ENCODE results near the gene OSBPL2. TPM values are rescaled to one million over a fixed set of nuclear protein-coding genes. Genes with fewer than 3 reads are reported as not detected.
A peak's percentile ranks its signal among the peaks of the same experiment; 100 is the strongest.

OSBPL2 gene
- polyA plus RNA-seq, 4 donors: 19.9 to 36.9 (median 29.3) TPM

DNA sequence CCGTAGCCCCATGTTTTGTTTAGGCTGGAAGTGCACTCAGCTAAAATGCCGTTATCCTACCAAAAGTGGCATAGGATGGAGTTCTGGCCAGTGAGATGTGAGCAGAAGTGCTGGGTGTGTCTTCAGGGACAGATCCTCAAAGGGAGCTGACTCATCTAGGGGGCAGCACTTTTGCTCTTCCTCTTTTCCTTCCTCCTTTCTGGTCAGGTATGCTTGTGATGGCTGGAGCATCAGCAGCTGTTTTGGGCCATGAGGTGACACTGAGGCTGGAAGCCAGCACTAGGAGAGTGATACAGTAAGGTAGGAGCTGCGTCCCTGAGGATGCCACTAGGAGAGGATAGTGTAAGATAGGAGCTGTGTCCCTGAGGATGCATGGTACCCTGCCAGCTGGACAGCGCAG lies 4.6 kb upstream of the OSBPL2 start:
- no peak for FAIRE-seq
- WGBS, 3 donors: 83 to 89% (median 88%) methylated on average over 4 of the region's 4 CpGs
- no peak overlapping the region for H3K4me3 ChIP-seq (ENCODE audit: low read depth in 1 of 3, low read length in 3 of 3)
- peaks cover 0 to 5% (median 4%) of the 10 kb centered on the region in 3 donors for H3K4me1 ChIP-seq (ENCODE audit: control insufficient read depth in 3 of 3, insufficient read depth in 2 of 3, low read depth in 1 of 3, low read length in 2 of 3)
- peaks cover 0 to 2% (median 0%) of the 10 kb centered on the region in 3 donors for H3K27me3 ChIP-seq (ENCODE audit: control insufficient read depth in 3 of 3, insufficient read depth in 3 of 3, low read length in 3 of 3)
- H3K9me3 ChIP-seq (ENCODE audit: control insufficient read depth in 2 of 2, insufficient read depth in 1 of 2, low read depth in 1 of 2, low read length in 1 of 2): peaks cover 0 to 4% of the 10 kb centered on the region in 2 donors
- no peak for DNase-seq
- no peak overlapping the region for H3K27ac ChIP-seq (ENCODE audit: low read depth in 1 of 3, low read length in 2 of 3)
- no peaks in the 10 kb centered on the region for H3K36me3 ChIP-seq (ENCODE audit: control insufficient read depth in 3 of 3, insufficient read depth in 2 of 3, low read depth in 1 of 3, low read length in 3 of 3)

DNA sequence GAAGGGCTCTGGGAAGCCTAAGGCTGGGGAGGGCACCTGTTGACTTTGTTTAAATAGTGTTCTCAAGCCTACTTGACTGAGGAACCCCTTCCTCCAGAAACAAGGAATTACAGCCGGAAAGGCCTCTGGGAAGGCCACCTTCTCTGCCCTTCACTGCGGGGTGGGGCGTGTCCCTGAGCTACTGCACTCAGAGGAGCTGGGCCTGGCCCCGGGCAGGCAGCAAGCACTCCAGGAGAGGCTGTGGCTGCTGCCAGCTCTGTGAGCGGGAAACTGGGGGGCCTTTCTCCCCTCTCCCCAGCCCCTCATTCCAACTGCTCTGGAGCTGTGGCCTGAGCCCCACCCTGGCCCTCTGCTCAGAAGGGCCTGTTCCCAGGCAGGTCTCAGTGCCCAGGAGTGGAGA lies 4.0 kb upstream of the OSBPL2 start:
- FAIRE-seq (no peak), DNase-seq (peak in 1 of 2 donors; percentile 17)
- H3K9me3 ChIP-seq (ENCODE audit: control insufficient read depth in 2 of 2, insufficient read depth in 1 of 2, low read depth in 1 of 2, low read length in 1 of 2): peaks cover 0 to 4% of the 10 kb centered on the region in 2 donors
- H3K27me3 ChIP-seq (ENCODE audit: control insufficient read depth in 3 of 3, insufficient read depth in 3 of 3, low read length in 3 of 3): peaks cover 0 to 2% (median 0%) of the 10 kb centered on the region in 3 donors
- H3K4me1 ChIP-seq (ENCODE audit: control insufficient read depth in 3 of 3, insufficient read depth in 2 of 3, low read depth in 1 of 3, low read length in 2 of 3): peaks cover 1 to 5% (median 5%) of the 10 kb centered on the region in 3 donors
- H3K36me3 ChIP-seq (ENCODE audit: control insufficient read depth in 3 of 3, insufficient read depth in 2 of 3, low read depth in 1 of 3, low read length in 3 of 3): no peaks in the 10 kb centered on the region
- 36 to 56% (median 36%) methylated on average over 5 of the region's 5 CpGs for WGBS, 3 donors
- H3K27ac ChIP-seq (ENCODE audit: low read depth in 1 of 3, low read length in 2 of 3): no peak overlapping the region
- H3K4me3 ChIP-seq (ENCODE audit: low read depth in 1 of 3, low read length in 3 of 3): no peak overlapping the region

DNA sequence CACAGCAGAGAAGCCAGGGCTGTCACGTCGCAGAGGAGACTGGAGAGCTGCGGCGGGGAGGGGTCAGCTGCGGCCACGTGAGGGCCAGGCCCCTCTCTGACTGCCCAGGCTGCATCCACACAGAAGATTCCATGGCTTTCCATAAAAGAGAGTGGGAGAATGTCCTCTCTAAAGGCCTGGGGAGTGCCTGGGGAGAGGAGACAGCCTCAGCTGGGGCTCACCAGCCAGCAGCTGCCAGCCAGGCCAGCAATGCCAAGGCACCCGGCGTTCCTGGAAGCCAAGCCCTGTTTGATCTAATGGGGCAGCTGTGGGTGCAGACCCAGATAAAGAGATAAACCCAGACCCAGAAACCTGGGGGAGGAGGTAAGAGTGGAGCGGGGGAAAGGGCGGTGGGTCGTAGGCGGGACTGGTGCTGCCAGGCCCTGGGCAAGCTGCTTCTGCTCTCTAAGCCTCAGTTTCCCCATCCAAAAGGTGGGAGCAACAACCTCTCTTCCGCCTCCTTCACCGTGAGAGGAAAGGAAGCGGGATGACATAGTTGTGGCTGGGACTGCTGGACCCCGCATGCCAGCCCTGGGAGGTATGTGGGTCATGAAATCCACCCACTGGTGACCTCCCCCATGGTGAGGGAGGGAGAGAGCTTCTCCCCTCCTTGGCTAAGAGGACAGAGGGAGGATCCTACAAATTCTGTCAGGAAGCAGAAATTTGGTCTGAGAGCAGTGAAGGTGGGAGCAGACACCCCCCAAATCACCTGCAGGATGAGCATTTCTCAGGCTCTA lies 3.1 kb upstream of the OSBPL2 start:
- H3K27me3 ChIP-seq (ENCODE audit: control insufficient read depth in 3 of 3, insufficient read depth in 3 of 3, low read length in 3 of 3): peaks cover 0 to 2% (median 0%) of the 10 kb centered on the region in 3 donors
- DNase-seq: no peak
- peaks cover 0 to 4% of the 10 kb centered on the region in 2 donors for H3K9me3 ChIP-seq (ENCODE audit: control insufficient read depth in 2 of 2, insufficient read depth in 1 of 2, low read depth in 1 of 2, low read length in 1 of 2)
- FAIRE-seq: no peak
- peaks cover 0 to 3% (median 0%) of the 10 kb centered on the region in 3 donors for H3K36me3 ChIP-seq (ENCODE audit: control insufficient read depth in 3 of 3, insufficient read depth in 2 of 3, low read depth in 1 of 3, low read length in 3 of 3)
- H3K4me3 ChIP-seq (ENCODE audit: low read depth in 1 of 3, low read length in 3 of 3): no peak overlapping the region
- peaks cover 4 to 8% (median 5%) of the 10 kb centered on the region in 3 donors for H3K4me1 ChIP-seq (ENCODE audit: control insufficient read depth in 3 of 3, insufficient read depth in 2 of 3, low read depth in 1 of 3, low read length in 2 of 3)
- no peak overlapping the region for H3K27ac ChIP-seq (ENCODE audit: low read depth in 1 of 3, low read length in 2 of 3)
- 77 to 80% (median 77%) methylated on average over 15 to 16 of the region's 16 CpGs for WGBS, 3 donors

DNA sequence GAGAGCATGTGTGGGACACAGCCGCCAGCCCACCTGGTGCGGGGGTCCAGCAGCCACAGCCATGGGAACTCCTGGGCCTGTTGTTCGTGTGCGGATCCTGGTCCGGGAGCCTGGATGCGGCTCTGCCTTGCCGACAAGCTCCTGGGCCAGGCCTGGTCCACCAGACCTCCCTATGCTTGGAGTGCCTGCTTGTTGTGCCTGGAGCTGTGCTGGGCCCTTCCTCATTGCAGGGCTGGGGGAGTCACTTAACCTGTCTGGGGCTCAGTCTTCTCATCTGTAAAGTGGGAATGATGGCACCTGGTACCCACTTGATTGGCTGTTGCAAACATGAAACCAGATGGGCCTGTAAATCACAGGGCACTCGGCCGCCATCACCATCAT lies 2.6 kb upstream of the OSBPL2 start:
- DNase-seq: no peak
- no peak for FAIRE-seq
- 92 to 95% (median 95%) methylated on average over 9 of the region's 9 CpGs for WGBS, 3 donors
- Histone ChIP-seq H3K27ac (ENCODE audit: low read depth in 1 of 3, low read length in 2 of 3) (no peak overlapping the region), H3K27me3 (ENCODE audit: control insufficient read depth in 3 of 3, insufficient read depth in 3 of 3, low read length in 3 of 3) (peaks cover 0 to 2% (median 0%) of the 10 kb centered on the region in 3 donors), H3K36me3 (ENCODE audit: control insufficient read depth in 3 of 3, insufficient read depth in 2 of 3, low read depth in 1 of 3, low read length in 3 of 3) (peaks cover 0 to 4% (median 0%) of the 10 kb centered on the region in 3 donors), H3K4me1 (ENCODE audit: control insufficient read depth in 3 of 3, insufficient read depth in 2 of 3, low read depth in 1 of 3, low read length in 2 of 3) (peaks cover 4 to 8% (median 5%) of the 10 kb centered on the region in 3 donors), H3K9me3 (ENCODE audit: control insufficient read depth in 2 of 2, insufficient read depth in 1 of 2, low read depth in 1 of 2, low read length in 1 of 2) (peaks cover 0 to 4% of the 10 kb centered on the region in 2 donors), H3K4me3 (ENCODE audit: low read depth in 1 of 3, low read length in 3 of 3) (no peak overlapping the region)

DNA sequence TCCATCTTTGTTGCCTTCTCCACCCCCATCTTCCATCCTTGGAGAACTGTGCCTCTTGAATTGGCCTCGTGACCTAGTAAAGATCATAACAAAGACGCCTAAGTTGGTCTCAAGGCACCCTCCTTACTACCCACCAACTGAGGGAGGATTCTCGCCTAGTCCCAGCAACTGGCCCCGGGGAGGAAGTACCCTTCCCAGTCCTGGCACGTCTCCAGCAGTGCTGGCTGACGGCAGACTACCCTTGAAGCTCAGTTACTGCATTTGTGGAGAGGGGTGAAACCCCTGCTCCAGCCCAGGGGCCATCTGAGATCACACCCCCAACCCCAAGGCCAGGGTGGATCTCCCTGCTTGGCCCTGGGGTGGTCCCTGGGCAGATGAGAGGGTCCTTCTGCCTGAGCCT lies 2.1 kb upstream of the OSBPL2 start:
- WGBS, 3 donors: 61 to 75% (median 68%) methylated on average over 6 of the region's 6 CpGs
- no peak overlapping the region for H3K27ac ChIP-seq (ENCODE audit: low read depth in 1 of 3, low read length in 2 of 3)
- no peak overlapping the region for H3K4me3 ChIP-seq (ENCODE audit: low read depth in 1 of 3, low read length in 3 of 3)
- DNase-seq: no peak
- peaks cover 0 to 2% (median 0%) of the 10 kb centered on the region in 3 donors for H3K27me3 ChIP-seq (ENCODE audit: control insufficient read depth in 3 of 3, insufficient read depth in 3 of 3, low read length in 3 of 3)
- H3K9me3 ChIP-seq (ENCODE audit: control insufficient read depth in 2 of 2, insufficient read depth in 1 of 2, low read depth in 1 of 2, low read length in 1 of 2): peaks cover 0 to 4% of the 10 kb centered on the region in 2 donors
- peaks cover 0 to 9% (median 0%) of the 10 kb centered on the region in 3 donors for H3K36me3 ChIP-seq (ENCODE audit: control insufficient read depth in 3 of 3, insufficient read depth in 2 of 3, low read depth in 1 of 3, low read length in 3 of 3)
- FAIRE-seq: no peak
- peaks cover 4 to 11% (median 5%) of the 10 kb centered on the region in 3 donors for H3K4me1 ChIP-seq (ENCODE audit: control insufficient read depth in 3 of 3, insufficient read depth in 2 of 3, low read depth in 1 of 3, low read length in 2 of 3)

DNA sequence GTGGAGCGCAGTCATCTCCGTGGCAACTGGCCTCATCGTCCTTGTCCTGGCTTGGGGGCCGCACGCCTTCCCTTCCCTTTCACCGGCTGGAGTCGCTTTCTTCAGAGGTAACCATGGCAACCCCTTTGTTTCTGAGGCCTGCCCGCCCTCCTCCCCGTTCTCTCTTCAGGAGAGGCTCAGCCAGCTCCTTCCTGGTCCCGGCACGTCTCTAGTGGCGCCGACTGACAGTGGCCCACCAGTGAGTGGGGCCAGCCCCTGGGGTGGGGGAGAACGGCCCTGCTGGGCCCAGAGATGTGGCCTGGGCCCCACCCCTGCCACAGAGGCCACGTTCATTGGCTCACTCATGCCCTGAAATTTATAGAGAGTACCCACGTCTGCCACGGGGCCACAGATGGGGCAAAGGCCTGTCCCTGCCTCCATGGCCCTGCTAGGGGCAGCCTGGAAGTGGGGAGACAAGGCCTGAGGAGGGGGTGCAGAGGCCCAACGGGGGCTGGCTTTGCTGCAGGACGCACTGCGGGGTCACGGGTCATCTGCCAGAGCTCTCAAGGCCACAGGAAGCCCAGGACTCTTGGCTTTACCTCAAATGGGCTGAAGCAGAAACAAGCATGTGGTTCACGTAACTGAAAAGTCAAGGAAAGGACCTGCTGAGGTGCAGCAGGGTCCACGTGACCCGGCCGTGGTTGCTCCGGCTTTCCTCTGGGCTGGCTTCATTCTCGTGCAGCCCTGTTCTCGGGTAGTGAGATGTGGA lies 1.4 kb upstream of the OSBPL2 start:
- 67 to 81% (median 78%) methylated on average over 26 to 28 of the region's 28 CpGs for WGBS, 3 donors
- peaks cover 0 to 4% of the 10 kb centered on the region in 2 donors for H3K9me3 ChIP-seq (ENCODE audit: control insufficient read depth in 2 of 2, insufficient read depth in 1 of 2, low read depth in 1 of 2, low read length in 1 of 2)
- H3K27me3 ChIP-seq (ENCODE audit: control insufficient read depth in 3 of 3, insufficient read depth in 3 of 3, low read length in 3 of 3): peaks cover 0 to 2% (median 0%) of the 10 kb centered on the region in 3 donors
- H3K4me3 ChIP-seq (ENCODE audit: low read depth in 1 of 3, low read length in 3 of 3): no peak overlapping the region
- H3K4me1 ChIP-seq (ENCODE audit: control insufficient read depth in 3 of 3, insufficient read depth in 2 of 3, low read depth in 1 of 3, low read length in 2 of 3): peaks cover 4 to 14% (median 5%) of the 10 kb centered on the region in 3 donors
- peaks cover 0 to 13% (median 0%) of the 10 kb centered on the region in 3 donors for H3K36me3 ChIP-seq (ENCODE audit: control insufficient read depth in 3 of 3, insufficient read depth in 2 of 3, low read depth in 1 of 3, low read length in 3 of 3)
- no peak overlapping the region for H3K27ac ChIP-seq (ENCODE audit: low read depth in 1 of 3, low read length in 2 of 3)
- FAIRE-seq (no peak), DNase-seq (no peak)

DNA sequence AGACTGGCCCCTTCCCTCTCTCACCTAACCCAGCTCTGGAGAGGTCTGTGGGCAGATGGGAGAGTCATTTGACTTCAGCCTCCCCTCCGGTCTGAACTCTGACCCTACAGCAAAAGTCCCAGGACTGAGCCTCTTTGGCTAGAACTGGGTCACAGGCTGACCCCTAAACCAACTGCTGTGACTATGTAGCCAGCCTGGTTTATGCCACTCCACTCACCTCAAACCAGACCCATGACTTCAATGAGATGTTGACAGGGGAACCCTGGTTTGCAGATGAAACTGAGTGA lies 864 bp upstream of the OSBPL2 start:
- no peak for FAIRE-seq
- WGBS, 3 donors: 18 to 61% (median 31%) methylated on average over 1 of the region's 1 CpG
- DNase-seq: no peak
- Histone ChIP-seq H3K4me3 (ENCODE audit: low read depth in 1 of 3, low read length in 3 of 3) (no peak overlapping the region), H3K4me1 (ENCODE audit: control insufficient read depth in 3 of 3, insufficient read depth in 2 of 3, low read depth in 1 of 3, low read length in 2 of 3) (peaks cover 7 to 14% (median 9%) of the 10 kb centered on the region in 3 donors), H3K27ac (ENCODE audit: low read depth in 1 of 3, low read length in 2 of 3) (peak overlapping the region in 1 of 3 donors; percentile 13), H3K36me3 (ENCODE audit: control insufficient read depth in 3 of 3, insufficient read depth in 2 of 3, low read depth in 1 of 3, low read length in 3 of 3) (peaks cover 0 to 18% (median 0%) of the 10 kb centered on the region in 3 donors), H3K9me3 (ENCODE audit: control insufficient read depth in 2 of 2, insufficient read depth in 1 of 2, low read depth in 1 of 2, low read length in 1 of 2) (peaks cover 0 to 4% of the 10 kb centered on the region in 2 donors), H3K27me3 (ENCODE audit: control insufficient read depth in 3 of 3, insufficient read depth in 3 of 3, low read length in 3 of 3) (peaks cover 0 to 2% (median 0%) of the 10 kb centered on the region in 3 donors)

DNA sequence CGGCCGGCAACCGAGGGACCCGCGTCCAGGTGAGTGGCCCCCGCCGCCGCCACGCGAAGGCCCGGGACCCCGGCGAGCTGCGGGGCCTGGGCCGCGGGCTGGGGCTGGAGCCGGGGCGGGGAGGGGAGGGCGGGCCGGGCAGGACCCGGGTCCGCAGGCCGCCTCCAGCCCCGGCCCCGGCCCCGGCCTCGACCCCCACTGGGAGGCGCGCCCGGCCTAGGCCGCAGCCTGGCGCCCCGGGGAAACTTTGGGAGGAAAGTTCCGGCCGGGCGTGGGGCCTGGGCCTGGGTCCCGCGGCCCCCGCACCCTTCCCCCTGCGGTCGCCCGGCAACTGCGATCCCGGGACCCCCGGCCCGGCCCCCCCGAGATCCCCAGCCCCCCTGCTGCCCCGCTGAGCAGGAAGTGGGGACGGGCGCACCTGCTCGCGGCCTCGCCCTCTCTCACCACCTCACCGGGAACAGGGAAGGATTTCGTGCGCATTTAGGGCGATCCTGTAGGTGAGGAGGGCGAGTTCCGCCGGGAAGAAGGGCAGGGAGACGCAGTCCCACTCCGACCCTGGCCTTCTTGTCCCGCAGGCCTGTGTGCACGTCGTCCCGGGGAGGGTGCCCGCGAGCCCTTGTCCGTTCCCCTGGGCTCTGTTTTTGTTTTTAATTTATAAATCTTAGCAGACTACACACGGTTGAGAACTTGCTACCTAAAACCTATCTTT lies 402 bp downstream of the OSBPL2 start:
- Histone ChIP-seq H3K27ac (ENCODE audit: low read depth in 1 of 3, low read length in 2 of 3) (peak overlapping the region; percentile 67 to 86 (median 71)), H3K9me3 (ENCODE audit: control insufficient read depth in 2 of 2, insufficient read depth in 1 of 2, low read depth in 1 of 2, low read length in 1 of 2) (peaks cover 0 to 2% of the 10 kb centered on the region in 2 donors), H3K36me3 (ENCODE audit: control insufficient read depth in 3 of 3, insufficient read depth in 2 of 3, low read depth in 1 of 3, low read length in 3 of 3) (peaks cover 0 to 28% (median 0%) of the 10 kb centered on the region in 3 donors), H3K4me3 (ENCODE audit: low read depth in 1 of 3, low read length in 3 of 3) (peak overlapping the region; percentile 78 to 89 (median 84)), H3K27me3 (ENCODE audit: control insufficient read depth in 3 of 3, insufficient read depth in 3 of 3, low read length in 3 of 3) (peaks cover 0 to 2% (median 0%) of the 10 kb centered on the region in 3 donors), H3K4me1 (ENCODE audit: control insufficient read depth in 3 of 3, insufficient read depth in 2 of 3, low read depth in 1 of 3, low read length in 2 of 3) (peaks cover 7 to 14% (median 9%) of the 10 kb centered on the region in 3 donors)
- DNase-seq (peak; percentile 58 to 64), FAIRE-seq (no peak)
- WGBS, 3 donors: 0 to 1% (median 1%) methylated on average over 20 to 70 of the region's 70 CpGs
